Islet of Langerhans (tissue), 1 donor: ENCODE results near the gene MYH6.
"Not testable (repeated sequence)": the region's sequence is repeated elsewhere in the genome, so short reads cannot be mapped to it uniquely, and the experiment has no call there.

Experiments used
- FAIRE-seq: peaks from one replicate; lab custom pipeline; 2011; peaks lifted over from hg19 to GRCh38; lab: Jason Lieb, UNC

MYH6 gene

DNA sequence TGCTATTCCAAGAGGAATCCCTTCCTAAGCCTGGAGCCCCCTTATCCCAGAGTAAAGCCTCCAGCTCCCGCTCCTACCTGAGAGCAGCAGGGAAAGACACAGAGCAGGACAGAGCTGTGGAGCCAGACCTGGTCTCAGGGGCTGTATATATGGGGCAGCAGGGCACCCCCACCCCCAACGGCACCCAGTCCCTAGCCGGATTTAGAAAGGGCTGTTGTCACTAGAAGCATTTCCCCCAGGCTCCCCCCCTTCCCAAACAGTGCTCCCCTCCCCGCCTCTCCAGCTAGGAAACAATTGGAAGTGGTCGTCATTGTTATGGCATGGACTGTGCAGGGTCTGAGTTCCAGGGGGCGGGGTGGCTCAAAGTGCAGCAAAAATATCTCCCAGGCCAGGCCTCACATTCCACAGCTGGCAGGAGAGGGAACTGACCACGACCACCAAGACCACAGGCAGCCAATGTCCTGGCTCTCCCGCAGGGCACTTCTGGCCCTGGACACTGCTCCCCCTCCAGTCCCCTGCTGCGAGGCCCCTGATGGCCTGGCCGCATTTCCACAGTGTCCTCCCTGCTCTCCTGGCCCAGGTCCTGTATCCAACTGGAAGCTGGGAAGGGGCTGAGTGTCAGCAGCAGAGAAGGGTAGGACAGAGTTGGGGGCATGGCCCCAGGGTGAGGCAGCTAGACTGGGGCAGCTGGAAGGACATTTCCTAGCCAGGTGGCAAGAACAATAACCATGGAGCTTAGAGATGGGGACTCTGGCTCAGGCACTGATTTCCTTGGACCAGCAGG, 27.7 kb upstream of the MYH6 start, which contains the start of gene MYH7:
TSS of gene MYH7 (minus strand) at position 118 of the 784 bp plus-strand sequence. CDS start 1,928 bp downstream, outside the sequence.
- FAIRE-seq, result no peak

DNA sequence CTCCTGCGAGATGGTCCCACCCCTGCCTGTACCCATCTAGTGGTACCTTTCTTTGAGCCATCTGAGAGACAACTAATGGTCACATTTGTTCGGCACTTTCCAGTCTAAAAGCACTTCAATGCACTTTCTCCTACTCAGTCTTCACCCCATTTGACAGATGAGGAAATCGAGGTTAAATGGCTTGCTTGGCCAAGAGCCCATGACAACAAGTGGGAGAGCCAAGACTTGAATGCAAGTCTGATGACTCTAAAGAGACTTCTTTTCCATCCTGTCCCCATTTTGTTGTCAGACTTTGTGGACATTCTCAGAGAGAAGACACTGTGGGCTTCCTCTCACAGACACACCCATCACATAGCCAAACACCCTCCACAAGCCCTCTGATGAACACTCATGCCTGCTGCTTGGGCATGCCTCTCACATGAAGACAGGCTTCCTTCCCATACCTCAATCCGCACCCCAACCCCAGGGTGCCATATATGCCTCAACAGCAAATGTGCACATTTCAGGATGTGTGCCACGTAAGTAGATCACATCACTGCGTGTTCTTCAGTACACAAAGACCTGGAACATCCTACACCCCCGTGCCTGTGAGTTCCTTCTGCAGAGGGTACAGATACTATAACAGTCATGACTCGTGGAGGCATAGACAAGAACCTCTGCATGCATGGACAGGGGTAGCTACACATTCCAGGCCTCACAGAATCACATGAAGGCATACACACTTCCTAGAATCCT, 26.6 kb upstream of the MYH6 start:
- no peak for FAIRE-seq

GRCh38 chr14:23433457-23433856, 25.4 kb upstream of the MYH6 start:
- FAIRE-seq, result no peak

- no peak for FAIRE-seq
These were observed 24.9 kb upstream of the MYH6 start for GRCh38 chr14:23432946-23433345.

DNA sequence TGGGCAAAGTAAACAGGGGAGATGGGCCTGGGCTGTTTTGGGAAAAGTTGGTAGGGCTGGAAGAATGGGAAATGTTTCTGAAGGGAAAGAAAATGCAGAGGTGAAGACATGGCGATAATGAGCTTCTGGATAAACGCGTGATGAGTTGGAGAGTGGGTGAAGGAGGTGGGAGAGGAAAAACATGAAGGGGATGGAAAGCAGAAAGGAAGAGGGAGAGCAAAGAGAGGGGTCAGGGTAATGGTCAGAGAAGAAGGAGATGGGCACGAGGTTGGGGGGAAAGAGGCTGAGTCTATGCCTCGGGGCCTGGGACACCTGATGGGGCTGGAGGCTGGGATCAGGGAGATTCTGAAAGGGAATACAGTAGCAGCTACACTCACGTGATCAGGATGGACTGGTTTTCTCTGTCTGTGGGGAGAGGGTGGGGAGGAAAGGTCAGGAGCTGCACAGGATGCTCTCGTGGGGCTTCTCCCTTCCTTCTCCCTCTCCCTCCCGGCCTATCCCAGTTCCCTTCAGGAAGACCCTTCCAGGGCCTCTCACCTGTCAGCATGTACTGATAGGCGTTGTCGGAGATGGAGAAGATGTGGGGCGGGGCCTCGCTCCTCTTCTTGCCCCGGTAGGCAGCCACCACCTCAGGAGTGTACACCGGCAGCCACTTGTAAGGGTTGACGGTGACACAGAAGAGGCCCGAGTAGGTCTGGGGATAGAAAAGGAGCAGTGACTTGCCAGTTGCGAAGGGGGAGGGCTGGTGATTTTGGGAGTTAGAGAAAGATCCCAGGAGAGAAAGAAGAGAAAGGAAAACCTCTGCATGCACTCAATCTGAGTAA, 24.2 kb upstream of the MYH6 start:
- FAIRE-seq, result no peak

- no peak for FAIRE-seq
These were observed 23.4 kb upstream of the MYH6 start for GRCh38 chr14:23431486-23431885.

- FAIRE-seq, result no peak
These were observed 22.6 kb upstream of the MYH6 start for GRCh38 chr14:23430723-23431085.

DNA sequence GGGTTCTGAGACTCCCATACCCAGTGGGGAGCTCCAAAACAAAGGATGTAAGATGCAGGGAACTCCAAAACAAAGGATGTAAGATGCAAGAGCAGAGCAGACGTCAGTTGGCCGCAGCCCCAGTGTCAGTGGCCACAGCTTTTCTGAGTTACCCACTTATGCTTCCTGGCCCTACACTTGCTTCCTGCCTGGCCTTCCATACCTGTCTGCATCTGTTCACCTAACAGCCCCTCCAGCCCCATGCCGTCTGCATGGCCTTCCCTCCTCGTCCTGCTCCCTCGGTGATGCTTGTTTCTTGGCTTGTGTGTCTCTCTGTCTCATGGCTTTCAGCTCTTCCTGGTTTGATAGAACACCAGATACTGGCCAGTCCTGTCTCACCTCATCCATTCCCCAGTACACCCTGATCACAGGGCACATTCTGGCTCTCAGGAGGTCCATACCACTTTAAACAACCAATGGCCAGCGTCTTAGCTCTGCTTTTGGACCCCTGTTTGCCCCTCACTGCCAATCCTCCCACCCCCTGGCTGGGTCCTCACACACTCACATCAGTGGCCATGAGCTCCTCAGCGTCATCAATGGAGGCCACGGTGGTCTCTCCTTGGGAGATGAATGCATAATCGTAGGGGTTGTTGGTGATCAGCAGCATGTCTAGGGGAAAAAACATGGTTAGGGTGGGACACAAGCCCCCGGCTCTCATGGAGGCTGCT, 22.1 kb upstream of the MYH6 start:
- FAIRE-seq, result no peak

- no peak for FAIRE-seq
These were observed 20.8 kb upstream of the MYH6 start for GRCh38 chr14:23428686-23429495.

DNA sequence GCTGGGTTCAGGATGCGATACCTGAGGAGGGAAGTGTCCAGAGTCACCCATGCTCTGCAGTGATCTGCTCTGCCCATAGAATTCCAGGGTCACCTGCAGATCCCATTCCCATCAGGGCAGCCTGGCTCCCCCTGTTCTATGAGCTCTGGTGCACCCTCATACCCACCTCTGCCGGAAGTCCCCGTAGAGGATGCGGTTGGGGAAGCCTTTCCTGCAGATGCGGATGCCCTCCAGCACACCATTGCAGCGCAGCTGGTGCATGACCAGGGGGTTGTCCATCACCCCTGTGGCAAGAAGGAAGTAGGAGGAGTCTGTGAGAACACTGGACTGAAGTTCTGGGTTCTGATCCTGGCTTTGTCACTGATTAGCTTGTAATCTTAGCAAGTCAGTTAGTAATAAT, 17.7 kb upstream of the MYH6 start:
- not testable (repeated sequence) for FAIRE-seq

- FAIRE-seq, result no peak
These were observed 17.1 kb upstream of the MYH6 start for GRCh38 chr14:23425169-23425568.

DNA sequence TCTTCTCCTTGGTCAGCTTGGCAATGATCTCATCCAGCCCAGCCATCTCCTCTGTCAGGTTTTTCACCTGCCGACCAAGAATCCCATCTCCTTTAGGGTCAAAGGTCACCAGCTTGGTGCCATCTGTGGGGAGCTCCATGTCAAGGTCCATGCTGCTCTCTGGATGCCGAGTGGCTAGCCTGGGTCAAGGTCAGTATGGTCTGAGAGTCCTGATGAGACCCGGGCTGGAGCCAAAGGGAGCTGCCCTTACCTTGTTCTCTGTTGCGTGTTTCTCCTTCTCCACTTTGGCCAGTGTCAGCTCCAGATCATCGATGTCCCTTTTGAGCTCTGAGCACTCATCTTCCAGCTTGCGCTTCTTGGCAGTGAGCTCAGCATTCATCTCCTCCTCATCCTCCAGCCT, 15.6 kb upstream of the MYH6 start:
- FAIRE-seq, result no peak

GRCh38 chr14:23421594-23421993, 13.5 kb upstream of the MYH6 start:
- FAIRE-seq, result no peak

- FAIRE-seq, result not testable (repeated sequence)
These were observed 11.6 kb upstream of the MYH6 start for GRCh38 chr14:23419646-23420045.

DNA sequence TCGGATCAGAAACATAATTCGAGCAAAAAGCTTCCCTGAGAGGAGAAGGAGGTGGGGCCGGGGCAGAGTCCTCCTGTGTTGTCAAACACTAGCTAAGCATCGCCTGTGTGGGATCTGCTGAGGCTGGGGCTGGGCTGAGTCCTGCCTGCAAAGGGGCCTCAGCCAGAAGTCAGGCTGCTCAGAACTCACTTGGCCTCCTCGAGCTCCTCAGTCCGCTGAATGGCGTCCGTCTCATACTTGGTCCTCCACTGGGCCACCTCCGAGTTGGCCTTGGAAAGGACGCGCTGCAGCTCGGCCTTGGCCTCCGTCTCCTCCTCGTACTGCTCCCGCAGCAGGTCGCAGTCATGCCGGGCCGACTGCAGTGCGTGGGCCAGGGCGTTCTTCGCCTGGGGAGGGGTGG, 9.9 kb upstream of the MYH6 start:
- FAIRE-seq, result no peak

DNA sequence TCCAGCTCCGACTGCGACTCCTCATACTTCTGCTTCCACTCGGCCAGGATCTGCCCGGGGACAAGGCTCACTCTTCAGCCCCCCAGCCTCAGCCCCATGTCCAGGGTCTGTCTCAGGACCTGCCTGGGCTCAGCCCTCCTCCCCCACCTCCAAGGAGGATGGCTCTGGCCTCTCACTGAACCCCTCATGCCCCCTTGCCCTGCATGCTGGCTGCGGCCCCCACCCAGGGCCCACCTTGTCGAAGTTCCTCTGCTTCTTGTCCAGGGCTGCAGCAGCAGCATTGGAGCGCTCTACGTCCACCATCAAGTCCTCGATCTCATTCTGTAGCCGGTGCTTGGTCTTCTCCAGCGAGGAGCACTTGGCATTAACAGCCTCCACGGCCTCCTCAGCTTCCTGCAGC, 9.2 kb upstream of the MYH6 start:
- not testable (repeated sequence) for FAIRE-seq

DNA sequence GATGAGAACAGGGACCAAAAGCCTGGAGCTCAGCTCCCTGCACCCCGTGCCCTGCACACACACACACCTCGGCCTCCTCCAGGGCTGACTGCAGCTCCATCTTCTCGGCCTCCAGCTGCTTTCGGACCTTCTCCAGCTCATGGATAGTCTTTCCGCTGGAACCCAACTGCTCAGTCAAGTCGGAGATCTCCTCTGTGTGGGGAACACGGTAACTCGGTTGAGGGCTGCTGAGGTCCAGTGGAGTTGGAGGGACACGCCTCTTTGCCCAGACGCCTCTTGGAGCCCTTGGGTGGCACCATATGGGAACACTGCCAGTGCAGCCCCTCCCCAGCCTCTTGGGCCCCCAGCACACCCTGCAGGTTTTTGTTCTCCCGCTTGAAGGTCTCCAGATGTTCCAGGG, 8.7 kb upstream of the MYH6 start:
- FAIRE-seq, result no peak

GRCh38 chr14:23415821-23416778, 8.0 kb upstream of the MYH6 start:
- no peak for FAIRE-seq

GRCh38 chr14:23414906-23415820, 7.1 kb upstream of the MYH6 start:
- FAIRE-seq, result no peak
